Measurements from ENCODE around the gene RXFP2. TPM values are rescaled to one million over a fixed set of nuclear protein-coding genes. Genes with fewer than 3 reads are reported as not detected.

Gene RXFP2
- total and polyA plus RNA-seq, 2 of the 8 experiments (the other 6 are each of a cell fraction or from before 2014, with no cell fraction given) = not detected

DNA sequence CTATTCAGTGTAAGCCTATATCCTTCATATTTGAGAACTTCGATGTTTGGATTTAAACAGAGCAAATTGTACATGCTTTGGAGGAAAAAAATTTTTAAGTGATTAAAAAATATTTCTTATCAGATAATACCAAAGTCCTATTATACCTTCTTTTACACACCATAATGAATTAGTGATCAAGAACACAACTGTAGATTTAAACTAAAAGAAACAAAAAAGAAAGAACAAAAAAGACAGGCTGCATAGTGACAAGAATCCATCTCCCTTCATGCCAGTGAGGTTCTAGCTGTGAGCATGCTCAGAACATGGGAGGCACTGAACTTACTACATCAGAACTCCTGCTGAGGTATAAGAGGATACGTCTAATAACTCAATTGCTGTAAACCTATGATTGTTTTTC is at the start of gene RXFP2 (continued):
- TF ChIP-seq POLR2AphosphoS5 (IDR thresholded peaks at IDR 0.05; ENCODE audit: low read depth, low read length) (no peak), SIX5 (IDR thresholded peaks at IDR 0.05; ENCODE audit: low read depth, low read length) (no peak), CHD2 (IDR thresholded peaks at IDR 0.05; ENCODE audit: low read length) (no peak), TBP (IDR thresholded peaks at IDR 0.05; ENCODE audit: low read depth, low read length) (no peak), KDM1A (IDR thresholded peaks at IDR 0.05; ENCODE audit: borderline replicate concordance, low read length) (no peak), JUND (IDR thresholded peaks at IDR 0.05; ENCODE audit: low read length) (no peak), SIN3A (conservative IDR thresholded peaks at IDR 0.05 in 1 of 2, IDR thresholded peaks at IDR 0.05 in 1 of 2; ENCODE audit: low read depth in 1 of 2, low read length in 2 of 2) (no peak)
